Mammary epithelial cell (primary cell): Measurements from ENCODE around the gene MYO1F.

ENCODE experiments used
- EZH2 ChIP-seq: IDR thresholded peaks from 2 replicates; pipeline ENCODE4 v1.6.1; 2012; ENCODE audit warnings: low read length, inconsistent platforms, borderline replicate concordance
- TF ChIP-seq, protein P1 (sequence below), 2 donors: IDR thresholded peaks in 1 of 2; conservative IDR thresholded peaks in 1 of 2; 2 replicates each; pipeline ENCODE4 v1.5.1; 2011 to 2012; ENCODE audit warnings: inconsistent platforms in 2 of 2, low read length in 2 of 2, mild to moderate bottlenecking in 2 of 2, control low read depth in 1 of 2, low read depth in 1 of 2; ENCODE audit not compliant: insufficient read depth in 1 of 2; ENCODE audit errors: extremely low read depth in 1 of 2

DNA sequence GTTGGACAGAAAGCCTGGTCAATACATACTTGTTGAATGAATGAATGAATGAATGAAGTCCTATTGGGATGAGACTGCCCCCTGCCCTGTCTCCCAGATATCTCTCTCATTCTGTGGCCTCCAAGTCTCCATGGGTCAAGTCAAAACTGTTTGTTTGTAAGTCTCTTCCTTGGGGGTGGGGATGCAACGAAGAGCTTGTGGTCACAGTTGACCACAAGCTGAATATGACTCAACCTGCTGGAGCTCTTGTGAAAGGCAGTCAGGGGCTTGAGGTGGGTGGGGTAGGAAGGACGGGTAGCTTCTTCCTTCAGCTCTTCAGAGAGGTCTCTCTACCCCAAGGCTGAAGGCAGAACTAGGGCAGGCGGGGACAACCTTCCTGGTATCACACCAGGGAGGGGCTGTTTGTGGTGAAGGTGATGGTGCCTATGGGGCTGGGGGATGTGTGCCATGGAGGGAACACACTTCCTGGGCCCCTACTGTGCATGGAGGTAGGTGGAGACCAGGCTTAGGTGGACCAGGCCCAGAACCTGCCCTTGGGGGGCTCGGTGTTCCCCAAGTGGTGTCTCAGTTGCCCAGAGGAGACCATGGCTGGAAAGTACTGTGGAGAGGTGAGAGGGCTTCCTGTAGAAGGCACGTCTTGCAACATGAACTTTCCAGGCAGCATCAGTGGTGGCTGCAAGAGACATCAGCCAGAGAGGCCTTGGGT is 8.0 kb downstream of the MYO1F start:
- TF ChIP-seq, protein P1, sequence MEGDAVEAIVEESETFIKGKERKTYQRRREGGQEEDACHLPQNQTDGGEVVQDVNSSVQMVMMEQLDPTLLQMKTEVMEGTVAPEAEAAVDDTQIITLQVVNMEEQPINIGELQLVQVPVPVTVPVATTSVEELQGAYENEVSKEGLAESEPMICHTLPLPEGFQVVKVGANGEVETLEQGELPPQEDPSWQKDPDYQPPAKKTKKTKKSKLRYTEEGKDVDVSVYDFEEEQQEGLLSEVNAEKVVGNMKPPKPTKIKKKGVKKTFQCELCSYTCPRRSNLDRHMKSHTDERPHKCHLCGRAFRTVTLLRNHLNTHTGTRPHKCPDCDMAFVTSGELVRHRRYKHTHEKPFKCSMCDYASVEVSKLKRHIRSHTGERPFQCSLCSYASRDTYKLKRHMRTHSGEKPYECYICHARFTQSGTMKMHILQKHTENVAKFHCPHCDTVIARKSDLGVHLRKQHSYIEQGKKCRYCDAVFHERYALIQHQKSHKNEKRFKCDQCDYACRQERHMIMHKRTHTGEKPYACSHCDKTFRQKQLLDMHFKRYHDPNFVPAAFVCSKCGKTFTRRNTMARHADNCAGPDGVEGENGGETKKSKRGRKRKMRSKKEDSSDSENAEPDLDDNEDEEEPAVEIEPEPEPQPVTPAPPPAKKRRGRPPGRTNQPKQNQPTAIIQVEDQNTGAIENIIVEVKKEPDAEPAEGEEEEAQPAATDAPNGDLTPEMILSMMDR (conservative IDR thresholded peaks at IDR 0.05 in 1 of 2, IDR thresholded peaks at IDR 0.05 in 1 of 2; ENCODE audit: extremely low read depth in 1 of 2, insufficient read depth in 1 of 2, low read depth in 1 of 2, low read length in 2 of 2) = no peak
- no peak for TF ChIP-seq EZH2
